ENCODE data around the gene RAD23B.
"Not testable (repeated sequence)": the region's sequence is repeated elsewhere in the genome, so short reads cannot be mapped to it uniquely, and the experiment has no call there.

The RAD23B gene

DNA sequence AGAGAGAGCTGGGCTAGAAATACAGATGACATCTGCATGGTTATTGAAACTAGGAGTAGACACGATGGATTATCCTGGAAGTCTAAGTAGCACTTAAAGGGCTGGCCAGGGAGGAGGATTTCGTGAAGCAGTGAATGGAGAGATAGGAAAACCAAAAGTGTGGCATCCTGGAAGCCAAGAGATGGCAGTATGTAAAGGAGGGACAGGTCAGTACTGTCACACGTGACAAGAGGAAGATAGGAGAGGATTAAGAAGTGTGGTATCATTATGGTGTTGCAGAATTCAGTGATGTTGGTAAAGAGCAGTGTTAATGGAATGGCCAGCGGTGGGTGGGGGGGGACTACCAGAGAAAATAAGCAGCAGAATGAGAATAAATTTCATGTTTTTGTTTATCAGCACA lies 11.7 kb downstream of the RAD23B start:
- no peak for DNase-seq

- no peak for DNase-seq
Measured at GRCh38 chr9:107295995-107296394, 12.9 kb downstream of the RAD23B start.

DNA sequence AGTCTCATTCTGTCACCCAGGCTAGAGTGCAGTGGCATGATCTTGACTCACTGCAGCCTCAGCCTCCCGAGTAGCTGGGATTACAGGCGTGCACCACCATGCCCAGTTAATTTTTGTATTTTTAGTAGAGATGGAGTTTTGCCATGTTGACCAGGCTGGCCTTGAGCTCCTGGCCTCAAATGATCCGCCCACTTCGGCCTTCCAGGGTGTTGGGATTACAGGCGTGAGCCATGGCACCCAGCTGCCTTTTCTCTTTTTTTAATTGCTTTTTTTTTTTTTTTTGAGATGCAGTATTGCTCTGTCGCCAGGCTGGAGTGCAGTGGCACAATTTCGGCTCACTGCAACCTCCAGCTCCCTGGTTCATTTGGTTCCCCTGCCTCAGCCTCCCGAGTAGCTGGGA lies 13.5 kb downstream of the RAD23B start:
- not testable (repeated sequence) for DNase-seq

- DNase-seq, result no peak
Measured at GRCh38 chr9:107299437-107299836, 16.4 kb downstream of the RAD23B start.

DNA sequence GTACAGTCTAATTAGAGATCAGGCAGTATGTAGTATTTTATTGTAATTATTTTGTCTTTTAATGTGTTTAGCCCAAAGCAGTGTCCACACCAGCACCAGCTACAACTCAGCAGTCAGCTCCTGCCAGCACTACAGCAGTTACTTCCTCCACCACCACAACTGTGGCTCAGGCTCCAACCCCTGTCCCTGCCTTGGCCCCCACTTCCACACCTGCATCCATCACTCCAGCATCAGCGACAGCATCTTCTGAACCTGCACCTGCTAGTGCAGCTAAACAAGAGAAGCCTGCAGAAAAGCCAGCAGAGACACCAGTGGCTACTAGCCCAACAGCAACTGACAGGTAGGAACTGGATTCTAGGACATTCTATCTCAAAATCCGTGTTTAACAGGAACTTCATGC lies 23.2 kb downstream of the RAD23B start:
- no peak for DNase-seq

- no peak for DNase-seq
Measured at GRCh38 chr9:107307331-107307730, 24.3 kb downstream of the RAD23B start.

- no peak for DNase-seq
Measured at GRCh38 chr9:107308461-107308860, 25.4 kb downstream of the RAD23B start.

- no peak for DNase-seq
Measured at GRCh38 chr9:107309271-107309670, 26.2 kb downstream of the RAD23B start.

- no peak for DNase-seq
Measured at GRCh38 chr9:107312376-107313050, 29.4 kb downstream of the RAD23B start.

DNA sequence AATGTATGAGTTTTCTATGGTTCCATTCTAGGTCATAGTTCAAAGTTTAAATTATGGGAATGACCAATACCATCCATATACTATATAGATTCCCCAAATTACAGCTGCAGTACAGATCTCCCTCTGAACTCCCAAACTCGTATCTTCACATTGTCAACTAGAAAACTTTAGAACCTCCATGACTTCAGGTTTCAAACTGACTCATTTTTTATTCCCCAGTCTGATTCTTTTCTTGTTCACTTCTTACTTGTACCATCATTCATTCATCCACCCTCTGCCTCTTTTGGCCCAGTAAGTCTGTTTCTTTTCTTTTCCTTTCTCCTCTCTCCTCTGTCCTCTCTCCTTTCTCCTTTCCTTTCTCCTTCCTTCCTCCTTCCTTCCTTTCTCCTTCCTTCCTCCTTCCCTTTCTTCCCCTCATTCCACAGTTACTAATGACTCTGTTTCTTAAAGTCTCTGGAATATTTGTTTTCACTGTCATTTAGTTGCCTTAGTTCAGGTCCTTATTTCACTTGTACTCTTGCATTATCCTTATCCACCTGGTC lies 30.5 kb downstream of the RAD23B start:
- DNase-seq, result no peak

GRCh38 chr9:107314763-107315162 lies 31.7 kb downstream of the RAD23B start:
- DNase-seq, result no peak

- no peak for DNase-seq
Measured at GRCh38 chr9:107316795-107317661, 33.9 kb downstream of the RAD23B start.

DNA sequence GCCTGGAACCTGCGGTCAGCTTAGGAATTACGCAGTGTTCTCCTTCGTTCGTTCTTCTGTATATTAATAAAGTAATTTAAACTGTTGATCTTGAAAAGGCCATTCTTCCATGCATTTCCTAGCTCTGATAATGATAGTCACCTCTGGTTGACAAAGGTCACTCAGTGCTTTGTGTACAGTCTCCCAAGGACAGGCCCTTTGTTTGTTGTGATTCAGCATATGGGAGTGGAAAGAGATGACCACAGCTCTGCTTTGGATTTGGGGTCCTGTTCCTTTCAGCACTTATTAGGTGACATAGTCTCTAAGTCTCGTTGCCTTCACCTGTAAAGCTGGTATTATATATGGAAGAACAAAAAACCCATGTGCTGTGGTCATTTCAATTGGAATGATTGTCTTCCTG lies 39.6 kb downstream of the RAD23B start:
- no peak for DNase-seq

DNA sequence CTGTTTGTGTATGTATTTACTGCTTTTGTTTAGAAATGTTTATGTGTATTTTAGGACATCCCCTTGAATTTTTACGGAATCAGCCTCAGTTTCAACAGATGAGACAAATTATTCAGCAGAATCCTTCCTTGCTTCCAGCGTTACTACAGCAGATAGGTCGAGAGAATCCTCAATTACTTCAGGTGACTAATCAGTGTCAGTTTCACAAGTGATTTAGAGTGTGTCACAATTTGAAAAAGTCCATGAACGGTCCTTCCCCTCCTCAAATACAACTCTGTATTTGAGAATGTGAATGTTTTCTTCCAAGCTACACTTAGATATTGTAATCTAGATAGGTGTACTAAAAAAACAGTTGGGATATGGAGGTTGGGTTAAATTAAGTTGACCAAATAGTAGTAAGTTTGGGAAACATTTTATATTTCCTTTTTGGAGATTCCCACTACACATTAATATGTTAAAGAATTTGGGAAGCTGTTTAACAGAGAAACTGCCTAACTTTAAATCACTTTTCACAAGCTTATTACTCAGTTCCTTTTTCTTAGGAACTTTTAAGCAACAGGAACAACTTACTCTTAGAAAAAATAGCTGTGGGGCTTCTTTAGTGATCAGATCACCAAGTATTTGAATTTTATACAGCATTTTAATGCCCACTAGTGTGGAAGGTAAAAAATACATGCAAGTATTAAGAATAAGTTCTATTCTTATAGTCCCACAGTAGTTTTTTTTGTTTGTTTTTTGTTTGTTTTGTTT lies 40.9 kb downstream of the RAD23B start:
- DNase-seq, result no peak

DNA sequence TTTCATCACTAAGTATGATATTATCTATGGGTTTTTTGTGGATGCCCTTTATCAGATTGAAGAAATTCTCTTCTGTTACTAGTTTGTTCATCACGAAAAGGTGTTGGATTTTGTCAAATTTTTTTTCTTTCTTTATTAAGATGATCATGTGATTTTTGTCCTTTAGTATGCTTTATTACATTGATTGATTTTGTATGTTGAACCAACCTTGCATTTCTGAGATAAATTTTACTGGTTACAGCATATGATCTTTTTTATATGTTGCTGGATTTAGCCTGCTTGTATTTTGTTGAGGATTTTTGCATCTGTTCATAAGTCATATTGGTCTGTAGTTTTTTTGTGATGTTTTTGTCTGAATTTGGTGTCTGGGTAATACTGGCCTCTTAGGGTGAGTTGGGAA lies 42.8 kb downstream of the RAD23B start:
- no peak for DNase-seq

GRCh38 chr9:107328510-107328909 lies 45.4 kb downstream of the RAD23B start:
- no peak for DNase-seq

DNA sequence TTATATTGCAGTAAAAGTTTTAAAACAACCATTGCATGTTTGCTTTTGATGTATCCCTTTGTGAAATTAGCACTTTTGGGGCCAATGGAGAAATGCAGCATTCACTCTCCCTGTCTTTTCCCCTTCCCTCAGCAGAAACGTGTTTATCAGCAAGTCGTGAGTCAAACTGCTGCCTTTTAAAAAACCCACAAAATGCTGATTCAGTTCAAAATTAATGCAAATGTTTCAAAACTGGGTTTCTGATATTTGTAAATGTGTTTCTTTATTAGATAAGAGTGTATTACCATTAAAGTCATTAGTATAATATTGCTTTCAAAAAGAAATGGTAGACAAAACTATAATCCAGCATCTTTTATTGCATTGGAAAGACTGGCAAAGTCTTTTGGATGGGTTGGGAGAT lies 47.3 kb downstream of the RAD23B start:
- DNase-seq, result no peak

DNA sequence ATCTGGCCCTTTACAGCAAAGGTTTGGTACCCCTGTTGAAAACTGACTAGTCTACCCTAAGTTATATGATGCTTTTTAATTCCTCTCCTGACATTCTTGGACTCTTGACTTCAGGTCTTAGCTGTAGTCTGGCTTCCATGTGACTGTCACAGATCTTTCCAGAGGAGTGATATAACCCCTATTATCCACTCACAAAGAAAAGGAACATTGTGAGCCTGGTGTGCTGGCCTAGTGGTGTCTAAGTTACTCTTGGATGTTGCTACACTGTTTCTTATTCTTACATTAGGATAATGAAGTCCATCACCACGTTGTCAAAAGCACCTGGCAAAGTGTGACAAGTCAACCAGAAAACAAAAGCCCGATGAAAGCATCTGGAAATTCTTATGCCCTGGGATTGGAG lies 49.8 kb downstream of the RAD23B start:
- no peak for DNase-seq

- no peak for DNase-seq
Measured at GRCh38 chr9:107333363-107333762, 50.3 kb downstream of the RAD23B start.

GRCh38 chr9:107334103-107334776 lies 51.2 kb downstream of the RAD23B start:
- no peak for DNase-seq

DNA sequence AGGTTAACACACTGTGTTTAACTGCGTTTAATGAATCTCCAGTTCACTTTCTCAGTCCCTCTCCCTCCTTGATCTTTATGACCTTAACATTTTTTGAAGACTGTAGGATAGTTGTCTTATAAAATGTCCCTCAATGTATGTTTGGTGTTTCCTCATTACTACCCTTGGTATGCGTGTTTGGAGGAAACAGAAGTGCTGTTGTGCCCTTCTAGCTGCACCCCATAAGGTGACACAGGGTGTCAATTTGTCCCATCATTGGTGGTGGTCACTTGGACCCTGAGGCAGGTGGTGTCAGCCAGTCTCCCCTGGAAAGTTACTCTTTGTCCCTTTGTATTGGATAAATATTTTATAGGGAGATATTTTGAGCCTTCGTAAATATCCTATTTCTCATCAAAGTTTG lies 52.3 kb downstream of the RAD23B start:
- DNase-seq, result no peak

GRCh38 chr9:107336718-107337360 lies 53.8 kb downstream of the RAD23B start:
- no peak for DNase-seq
